ENCODE measurements around the gene ARL8A. TPM values are rescaled to one million over a fixed set of nuclear protein-coding genes. Genes with fewer than 3 reads are reported as not detected.

The ARL8A gene
- total and polyA plus RNA-seq, 10 of the 15 experiments (the other 5 are each of a cell fraction or from before 2014, with no cell fraction given): 0.34 to 49.2 (median 15.4) TPM

DNA sequence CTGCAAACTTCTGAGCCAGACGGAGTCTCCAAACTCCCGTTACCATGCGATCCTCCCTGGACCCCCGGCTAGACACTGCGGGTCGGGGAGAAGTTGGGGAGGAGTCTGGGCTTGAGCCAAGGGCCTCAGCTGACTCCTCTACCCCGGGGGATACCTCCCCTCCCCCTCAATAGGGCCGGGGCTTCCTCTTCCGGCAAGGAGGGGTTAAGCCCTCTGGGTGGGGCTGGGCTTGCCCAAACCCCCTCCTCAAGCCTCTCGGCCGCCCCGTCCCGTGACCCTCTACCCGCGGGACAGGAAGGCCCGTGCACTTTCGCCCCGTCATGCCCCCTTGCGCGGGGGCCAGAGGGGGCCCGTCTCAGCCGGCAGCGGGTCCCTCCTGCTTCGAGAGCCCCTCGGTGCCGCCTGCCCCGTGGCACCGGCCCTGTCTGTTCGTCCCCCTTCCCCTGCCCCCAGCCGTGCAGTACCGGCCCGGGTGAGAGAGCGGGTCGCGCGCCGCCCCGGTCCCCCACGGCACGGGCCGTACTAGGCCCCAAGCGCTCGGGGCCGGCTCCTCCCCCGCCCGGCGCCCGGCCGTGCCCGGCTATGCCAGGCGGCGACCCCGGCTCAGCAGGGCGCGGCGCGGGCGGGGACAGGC lies 652 bp downstream of the ARL8A start (continued):
- no peak for TF ChIP-seq NRF1 (conservative IDR thresholded peaks at IDR 0.05; ENCODE audit: low read depth, low read length)
- no peak for TF ChIP-seq ATF3 (IDR thresholded peaks at IDR 0.05; ENCODE audit: borderline replicate concordance, extremely low read depth, low read depth, low read length)
- TF ChIP-seq EGR1 (IDR thresholded peaks at IDR 0.05; ENCODE audit: borderline replicate concordance in 1 of 2, low read depth in 2 of 2, low read length in 2 of 2): 0 out of 3 replicates have a peak, but pooled peaks of 1 of the 2 experiments have one; percentile 33

DNA sequence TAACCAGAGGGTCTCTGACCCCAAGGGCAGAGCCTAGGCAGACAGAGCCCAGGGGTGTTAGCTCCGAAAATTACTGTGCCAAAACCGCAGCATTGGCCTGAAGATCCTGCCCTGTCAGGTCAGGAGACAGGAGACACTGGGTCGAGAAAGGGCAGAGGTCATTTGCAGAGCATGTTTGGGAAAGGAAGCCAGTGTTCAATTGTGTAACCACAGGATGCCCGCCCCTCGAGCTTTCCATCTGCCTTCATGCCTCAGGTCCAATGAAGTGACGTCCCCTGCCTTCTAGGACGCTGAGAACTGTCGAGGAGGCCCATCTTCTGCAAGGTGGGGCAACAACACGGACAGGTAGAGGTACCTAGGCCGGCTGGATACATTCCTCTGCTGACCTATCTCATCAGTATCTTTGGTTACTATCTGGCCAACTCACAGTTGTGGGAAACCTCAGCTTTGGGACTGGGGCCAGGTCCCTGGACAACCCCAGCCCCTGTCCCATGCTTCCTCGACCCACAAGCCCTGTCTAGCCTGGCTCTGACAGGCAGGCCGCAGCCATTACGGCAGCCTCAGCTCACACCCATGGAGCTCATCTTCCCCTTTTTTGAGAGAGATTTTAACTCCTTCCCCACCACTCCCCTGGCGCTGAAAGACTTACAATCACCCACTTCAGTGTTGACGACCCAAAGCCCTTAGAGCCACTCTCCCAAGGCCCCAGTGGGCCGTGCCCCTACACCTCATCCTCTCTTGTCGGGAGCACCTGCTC lies 1.3 kb downstream of the ARL8A start:
- H3K27me3 ChIP-seq (replicated peaks in 1 of 2; ENCODE audit: control insufficient read depth in 2 of 2, insufficient read depth in 2 of 2, low read length in 1 of 2): no peaks in the 10 kb centered on the region
- ChIA-PET RAD21 (ENCODE audit: unreplicated experiment) (interaction anchor here (0.6 to 1.9 kb wide), 6 partner anchors 8 to 133 kb away, joined by 3 to 11 read pairs (median 4); partner anchors contain the start of genes ELF3 and PTPN7), CTCF (interaction anchor here (0.6 to 3.5 kb wide), 11 partner anchors 8 to 247 kb away, joined by 3 to 25 read pairs (median 5); partner anchors contain the start of genes LGR6 and PTPN7), SMC1A (ENCODE audit: uncharacterized antibody, unreplicated experiment) (interaction anchor here (0.6 to 2.4 kb wide), 13 partner anchors 8 to 199 kb away, joined by 3 to 11 read pairs (median 3); partner anchors contain the start of genes PTPN7 and UBE2T), POLR2A (interaction anchor here (0.7 to 1.7 kb wide), 3 partner anchors 12 to 22 kb away, joined by 3 to 9 read pairs (median 4); partner anchors contain the start of gene PTPN7)
- no peaks in the 10 kb centered on the region; the same call in 1 of the 2 replicates for H4K20me1 ChIP-seq (ENCODE audit: control insufficient read depth, insufficient read depth)
- peak overlapping the region; percentile 86 for H3K4me3 ChIP-seq
- ATAC-seq: peak; percentile 55
- H2AFZ ChIP-seq (ENCODE audit: control insufficient read depth, low read depth, low read length): peak overlapping the region; percentile 33
- no peaks in the 10 kb centered on the region for H3K9me3 ChIP-seq (replicated peaks; ENCODE audit: control insufficient read depth, insufficient read depth, low read length)
- peaks cover 14% of the 10 kb centered on the region for H3K4me1 ChIP-seq (ENCODE audit: control insufficient read depth, insufficient read depth, low read length)
- peak overlapping the region; percentile 76 for H3K27ac ChIP-seq (ENCODE audit: control insufficient read depth, insufficient read depth)
- peak overlapping the region; percentile 91 for H3K9ac ChIP-seq (ENCODE audit: control insufficient read depth, insufficient read depth, low read length)
- 9% methylated on average over 17 of the region's 17 CpGs for WGBS (ENCODE audit: insufficient coverage, insufficient replicate concordance, low lambda C conversion rate, missing lambda C conversion rate)
- FAIRE-seq: peak; percentile 82
- peak overlapping the region; percentile 79 for H3K4me2 ChIP-seq (ENCODE audit: control insufficient read depth, insufficient read depth)
- DNase-seq (ENCODE audit: low read depth, low spot score): no peak
- TF ChIP-seq IKZF1 (conservative IDR thresholded peaks at IDR 0.05): no peak
- peak; percentile 3; the same call in 1 of the 2 replicates for TF ChIP-seq SPI1 (IDR thresholded peaks at IDR 0.05; ENCODE audit: borderline replicate concordance, insufficient read depth, low read depth, low read length)
- no peak for TF ChIP-seq CREM (IDR thresholded peaks at IDR 0.05; ENCODE audit: low read depth)
- TF ChIP-seq RUNX3 (IDR thresholded peaks at IDR 0.05; ENCODE audit: low read length): 0 out of 2 replicates have a peak, but pooled peaks have one; percentile 29
- peak; percentile 38; the same call in 1 of the 2 replicates for TF ChIP-seq HDGF (IDR thresholded peaks at IDR 0.05)
- TF ChIP-seq YY1 (IDR thresholded peaks at IDR 0.05; ENCODE audit: low read depth, low read length): peak; percentile 83
- TF ChIP-seq PKNOX1 (IDR thresholded peaks at IDR 0.05): peak; percentile 70; the same call in 1 of the 2 replicates
- TF ChIP-seq POLR2AphosphoS5 (IDR thresholded peaks at IDR 0.05; ENCODE audit: low read length): 0 out of 2 replicates have a peak, but pooled peaks have one; percentile 27
- TF ChIP-seq PML (IDR thresholded peaks at IDR 0.05; ENCODE audit: low read length): no peak
- peak; percentile 49; the same call in 1 of the 2 replicates for TF ChIP-seq MLLT1 (IDR thresholded peaks at IDR 0.05)
- TF ChIP-seq EP300 (IDR thresholded peaks at IDR 0.05; ENCODE audit: borderline replicate concordance in 1 of 2, control insufficient read depth in 1 of 2, low read depth in 2 of 2, low read length in 2 of 2): no peak
- no peak for TF ChIP-seq IRF4 (IDR thresholded peaks at IDR 0.05; ENCODE audit: low read depth, low read length)
- in situ Hi-C loops (cut with MboI) (no loop called here), intact Hi-C loops (cut with micrococcal nuclease; ENCODE audit: unreplicated experiment) (no loop called here)
- H3K79me2 ChIP-seq (ENCODE audit: control insufficient read depth, insufficient read depth, low read length): peaks cover 32% of the 10 kb centered on the region
- H3K36me3 ChIP-seq (ENCODE audit: control insufficient read depth in 2 of 2, insufficient read depth in 2 of 2, low read length in 1 of 2): peaks cover 2 to 7% of the 10 kb centered on the region in 2 experiments; a peak in 3 of 4 replicates
- no TSS peak for BruUV-seq (replicated peaks)

Data from GM12878 (cell line).